ENCODE measurements around the gene RCSD1.
"Not testable (repeated sequence)": the region's sequence is repeated elsewhere in the genome, so short reads cannot be mapped to it uniquely, and the experiment has no call there.

RCSD1 gene

DNA sequence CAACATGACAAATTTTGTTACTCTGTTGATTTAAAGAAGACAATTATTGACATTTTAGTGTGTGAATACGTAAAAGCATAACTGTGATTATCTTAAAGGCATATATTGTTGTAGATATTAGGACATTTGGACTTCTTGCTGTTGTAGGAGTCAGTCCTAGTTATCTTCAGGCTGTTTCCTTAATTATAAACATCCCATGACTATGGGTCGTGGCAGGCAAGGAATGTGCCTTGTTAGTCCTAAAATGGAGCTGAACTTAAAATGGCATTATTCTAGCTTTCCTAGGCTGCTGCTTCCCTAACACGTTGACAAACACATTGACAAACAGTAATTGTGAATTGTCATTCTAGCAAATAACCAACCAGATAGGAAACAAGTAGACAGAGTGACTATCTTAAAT, 87.3 kb downstream of the RCSD1 start:
- no peak for DNase-seq

DNA sequence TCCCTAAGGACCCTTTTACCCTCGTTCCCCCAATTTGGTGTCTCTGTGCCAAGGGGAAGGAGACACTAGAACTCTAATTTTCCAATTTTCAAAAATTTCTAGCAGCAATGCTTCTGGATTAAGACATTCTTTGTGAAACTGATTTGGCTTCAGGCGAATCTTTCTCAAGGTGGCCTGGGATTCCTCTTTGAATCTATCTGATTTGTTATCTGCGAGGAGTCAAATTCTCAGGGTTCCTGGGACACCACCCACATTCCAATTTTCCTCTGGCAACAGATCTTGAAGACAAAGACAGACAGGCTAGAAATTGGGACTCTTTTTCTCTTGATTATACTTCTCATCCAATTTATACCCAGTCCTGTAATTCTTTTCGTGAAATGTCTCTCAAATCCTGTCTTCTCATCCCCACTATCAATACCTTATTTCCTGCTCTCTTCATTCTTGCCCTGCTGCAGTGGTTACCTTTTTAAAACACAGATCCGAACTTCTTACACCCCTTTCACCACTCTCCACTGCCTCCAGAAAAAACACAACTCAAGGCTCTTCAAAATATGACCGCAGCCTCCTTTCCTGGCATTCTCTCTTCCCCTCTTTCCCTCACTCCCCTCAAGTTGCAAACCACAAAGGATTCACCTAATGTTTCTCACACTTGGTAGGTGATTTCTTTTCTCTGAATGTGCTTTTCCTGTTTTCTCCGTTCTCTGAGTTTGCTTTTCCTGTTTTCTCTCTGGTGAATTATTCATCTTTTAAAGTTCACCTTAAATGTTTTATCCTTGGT, 89.1 kb downstream of the RCSD1 start:
- DNase-seq, result no peak

DNA sequence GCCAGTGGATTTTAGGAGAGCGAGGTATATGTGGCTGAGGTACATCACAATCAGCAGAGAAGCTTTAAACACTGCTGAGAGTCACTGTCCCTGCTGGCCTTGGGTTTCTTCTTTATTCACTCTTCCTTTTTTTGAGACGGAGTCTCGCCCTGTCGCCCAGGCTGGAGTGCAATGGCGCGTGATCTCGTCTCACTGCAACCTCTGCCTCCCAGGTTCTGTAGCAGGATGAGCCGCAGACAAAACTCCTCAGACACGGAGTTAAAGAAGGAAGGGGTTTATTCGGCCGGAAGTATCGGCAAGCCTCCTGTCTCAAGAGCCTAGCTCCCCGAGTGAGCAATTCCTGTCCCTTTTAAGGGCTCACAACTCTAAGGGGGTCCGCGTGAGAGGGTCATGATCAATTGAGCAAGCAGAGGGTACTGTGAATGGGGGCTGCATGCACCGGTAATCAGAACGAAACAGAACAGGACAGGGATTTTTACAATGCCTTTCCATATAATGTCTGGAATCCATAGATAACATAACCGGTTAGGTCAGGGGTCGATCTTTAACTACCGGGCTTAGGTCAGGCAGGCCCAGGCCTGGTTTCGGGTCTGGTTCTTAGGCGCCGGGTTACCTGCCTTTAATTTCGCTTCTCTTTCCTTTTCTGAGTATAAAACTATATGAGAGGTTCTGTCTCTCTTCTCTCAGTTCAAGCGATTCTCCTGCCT, 89.8 kb downstream of the RCSD1 start:
- DNase-seq, result not testable (repeated sequence)

DNA sequence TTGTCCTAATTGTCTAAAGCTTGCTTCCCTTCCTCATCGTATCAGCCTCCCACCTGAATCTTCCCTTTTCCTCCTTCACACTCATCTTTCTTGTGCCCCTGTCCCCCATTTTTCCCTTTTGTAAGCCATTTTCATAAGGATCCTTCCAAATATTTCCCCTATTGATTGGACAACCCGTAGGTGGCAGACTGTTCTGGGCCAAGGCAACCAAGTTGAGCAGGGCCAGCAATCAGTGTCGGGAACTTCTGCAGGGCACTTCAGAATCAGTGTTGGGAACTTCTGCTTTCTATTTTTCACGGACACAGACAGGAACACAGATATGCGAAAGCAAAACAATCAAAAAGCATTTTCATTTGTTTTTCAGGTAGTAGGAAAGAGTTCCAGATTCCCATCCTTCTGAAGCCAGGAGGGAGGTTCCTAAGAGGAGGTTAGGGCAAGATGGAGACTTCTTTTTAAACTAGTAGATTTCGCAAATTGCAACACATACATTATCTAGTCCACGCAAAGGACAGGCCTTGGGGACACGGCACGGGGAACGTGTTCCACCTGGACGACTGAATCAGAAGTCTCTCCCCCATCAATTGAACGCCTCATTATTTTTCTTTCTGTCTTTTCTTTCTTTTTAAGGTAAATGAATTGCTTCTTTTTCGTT, 91.1 kb downstream of the RCSD1 start:
- DNase-seq, result no peak

DNA sequence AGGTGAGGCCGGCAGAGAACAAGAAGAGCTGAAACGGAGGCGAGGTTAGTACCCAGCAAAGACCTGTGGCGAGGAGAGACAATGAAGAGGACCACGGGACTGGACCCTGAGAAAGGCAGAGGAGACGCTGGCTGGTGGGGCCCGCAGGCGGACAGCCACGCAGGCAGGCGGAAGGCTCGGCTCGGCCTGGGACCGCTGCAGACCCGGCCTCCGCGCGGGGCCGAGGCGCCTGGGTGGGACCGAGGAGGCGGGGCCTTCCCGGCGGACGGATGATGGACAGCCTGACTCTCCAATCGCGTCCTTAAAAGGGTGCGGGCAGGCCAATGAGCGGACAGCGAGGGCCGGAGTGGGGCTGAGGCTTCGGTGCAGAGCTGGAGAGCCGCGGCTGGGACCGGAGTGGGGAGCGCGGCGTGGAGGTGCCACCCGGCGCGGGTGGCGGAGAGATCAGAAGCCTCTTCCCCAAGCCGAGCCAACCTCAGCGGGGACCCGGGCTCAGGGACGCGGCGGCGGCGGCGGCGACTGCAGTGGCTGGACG, 91.7 kb downstream of the RCSD1 start, which contains the start of gene MPZL1:
Gene MPZL1 (plus strand): TSS at position 366 of the 535 bp plus-strand sequence. CDS start 170 bp downstream, outside the sequence.
- DNase-seq, result peak; percentile 90

DNA sequence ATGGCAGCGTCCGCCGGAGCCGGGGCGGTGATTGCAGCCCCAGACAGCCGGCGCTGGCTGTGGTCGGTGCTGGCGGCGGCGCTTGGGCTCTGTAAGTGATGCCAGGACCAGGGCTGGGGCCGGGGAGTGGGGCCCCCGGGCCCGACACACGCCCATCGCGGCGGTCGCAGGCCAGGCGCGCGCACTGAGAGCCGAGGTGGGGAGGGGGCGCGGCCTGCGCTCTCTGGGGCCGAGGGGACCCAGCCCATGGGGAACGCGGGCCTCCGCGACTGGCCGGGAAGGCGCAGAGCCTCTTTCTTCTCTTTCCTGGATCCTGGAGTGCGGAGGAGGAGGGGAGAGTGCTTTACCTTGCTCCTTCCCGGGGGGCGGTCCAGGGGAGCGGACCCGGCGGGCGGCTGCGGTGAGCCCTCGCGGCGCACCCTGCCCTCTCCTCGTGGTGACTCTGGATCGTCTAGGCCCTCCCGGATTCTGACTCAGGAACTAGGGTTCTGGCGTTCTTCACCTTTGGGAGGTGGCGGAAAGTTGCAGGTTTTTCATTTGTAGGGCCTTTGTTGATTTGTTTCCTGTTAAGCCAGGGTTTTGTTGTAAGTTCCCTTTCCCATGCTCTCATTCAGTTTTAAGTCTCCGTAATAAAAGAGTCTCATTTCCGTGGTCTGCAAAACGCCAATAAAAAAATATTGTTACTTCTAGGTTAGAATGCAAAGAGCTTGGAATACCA, 92.3 kb downstream of the RCSD1 start:
- no peak for DNase-seq

DNA sequence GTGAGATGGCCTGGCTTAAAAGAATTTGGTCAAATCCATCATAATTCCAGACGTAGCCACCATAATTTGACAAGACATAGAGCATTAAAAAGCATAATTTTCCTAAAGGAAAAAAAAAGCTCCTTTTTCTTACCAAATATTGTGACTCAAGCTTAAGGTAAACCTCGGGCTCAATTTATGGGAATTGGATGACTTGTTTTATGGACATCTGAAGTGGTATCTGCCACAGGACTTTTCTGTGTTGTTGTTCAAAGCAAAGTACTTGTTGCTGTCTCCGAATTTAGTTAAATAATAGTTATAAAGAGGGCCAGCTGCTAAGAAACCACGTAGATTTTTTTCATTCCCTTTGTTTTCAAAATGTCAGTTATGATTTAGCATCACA, 92.8 kb downstream of the RCSD1 start:
- no peak for DNase-seq

DNA sequence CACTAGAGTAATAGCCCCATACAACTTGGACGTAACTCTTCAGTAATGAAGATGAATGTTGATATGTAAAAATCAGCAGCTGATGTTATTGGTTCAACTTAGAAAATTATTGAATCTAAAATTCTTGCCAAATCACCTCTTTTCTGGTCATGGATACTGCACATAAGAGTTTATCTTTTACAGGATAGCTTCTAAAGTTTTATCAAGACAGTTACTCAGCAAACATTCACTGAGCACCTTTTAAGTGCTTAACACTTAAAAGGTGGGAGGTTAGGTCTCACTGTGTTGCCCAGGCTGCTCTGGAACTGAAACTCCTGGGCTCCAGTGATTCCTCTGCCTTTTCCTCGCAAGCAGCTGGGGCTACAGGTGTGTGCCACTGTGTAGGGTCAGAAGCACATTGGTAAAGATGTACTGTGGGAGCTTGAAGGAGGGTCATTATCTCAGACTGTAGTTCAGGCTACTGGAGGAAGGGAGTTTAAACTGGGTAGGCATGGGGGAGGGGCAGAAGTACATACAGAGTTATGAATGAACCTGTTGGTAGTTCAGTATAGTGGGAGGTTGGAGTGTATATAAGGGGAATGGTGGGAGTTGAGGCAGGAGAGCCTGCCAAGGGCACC, 93.8 kb downstream of the RCSD1 start:
- no peak for DNase-seq

DNA sequence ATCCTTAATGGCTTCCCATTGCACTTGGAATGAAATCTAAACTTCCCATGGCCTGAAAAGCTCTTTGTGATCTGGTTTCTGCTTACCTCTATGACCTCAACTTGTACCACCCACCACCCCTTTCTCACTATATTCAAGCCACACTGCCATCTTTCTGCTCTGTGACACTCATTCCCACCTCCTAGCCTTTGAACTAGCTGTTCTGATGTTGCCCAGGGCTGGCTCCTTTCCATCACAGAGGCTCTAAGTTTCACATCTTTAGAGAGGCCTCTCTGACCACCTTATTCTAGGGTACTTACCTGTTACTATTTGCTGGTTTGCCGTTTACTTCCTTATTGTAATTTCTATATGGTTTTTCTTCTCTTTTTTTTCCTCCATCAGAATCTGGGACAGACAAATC, 96.0 kb downstream of the RCSD1 start:
- no peak for DNase-seq

DNA sequence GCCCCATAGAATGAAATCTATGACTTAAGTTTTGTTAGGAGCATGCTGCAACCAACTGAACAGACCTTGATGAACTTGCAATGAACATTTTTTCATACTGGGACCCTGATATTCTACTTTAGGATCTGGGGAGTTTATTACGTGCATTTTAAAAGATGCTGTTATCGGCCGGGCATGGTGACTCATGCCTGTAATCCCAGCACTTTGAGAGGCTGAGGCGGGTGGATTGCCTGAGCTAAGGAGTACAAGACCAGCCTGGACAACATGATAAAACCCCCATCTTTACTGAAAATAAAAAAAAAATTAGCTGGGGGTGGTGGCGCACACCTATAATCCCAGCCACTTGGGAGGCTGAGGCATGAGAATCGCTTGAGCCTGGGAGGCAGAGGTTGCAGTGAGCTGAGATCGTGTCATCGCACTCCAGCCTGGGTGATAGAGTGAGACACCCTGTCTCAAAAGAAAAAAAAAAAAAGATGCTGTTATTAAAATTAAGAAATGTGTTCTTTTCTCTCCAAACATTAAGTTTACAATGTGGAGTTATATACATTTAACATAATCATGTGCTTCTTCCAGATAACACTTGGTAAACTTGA, 98.9 kb downstream of the RCSD1 start:
- no peak for DNase-seq

DNA sequence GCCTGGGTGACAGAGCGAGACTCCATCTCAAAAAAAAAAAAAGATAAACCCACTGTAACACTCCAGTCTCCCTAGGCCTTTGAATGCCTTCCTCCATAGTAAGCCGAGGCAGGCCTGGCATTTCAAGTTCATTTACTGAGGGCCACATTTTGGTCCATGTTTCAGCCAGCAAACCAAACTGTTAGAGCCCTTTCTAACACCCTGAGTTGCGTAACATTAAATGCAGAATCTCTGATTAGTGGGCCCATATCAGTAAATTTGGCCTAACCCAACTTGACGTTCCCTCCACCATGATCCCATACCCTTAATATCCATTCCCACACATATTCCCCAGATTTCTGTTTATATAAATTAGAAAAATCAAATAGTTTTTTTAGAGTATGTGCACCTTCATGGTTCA, 104.2 kb downstream of the RCSD1 start:
- DNase-seq, result no peak

DNA sequence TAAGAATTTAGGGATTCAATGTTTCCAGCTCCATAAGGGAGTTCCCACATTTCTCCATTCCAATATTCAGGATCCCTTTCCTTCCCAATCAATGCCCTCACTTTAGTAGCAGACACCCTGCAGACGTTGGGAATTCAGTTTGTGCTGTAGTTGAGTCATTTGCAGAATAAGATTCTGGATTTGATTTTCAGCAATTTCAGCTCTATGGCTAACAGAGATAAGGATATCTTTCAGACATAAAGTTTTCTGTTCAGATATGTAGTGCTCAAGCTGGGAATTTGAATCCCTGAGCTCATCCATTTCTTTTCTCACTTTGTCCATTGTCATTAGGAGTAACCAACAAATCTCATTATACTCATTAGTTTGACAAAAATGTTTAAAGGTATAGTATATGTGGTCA, 104.8 kb downstream of the RCSD1 start:
- no peak for DNase-seq

DNA sequence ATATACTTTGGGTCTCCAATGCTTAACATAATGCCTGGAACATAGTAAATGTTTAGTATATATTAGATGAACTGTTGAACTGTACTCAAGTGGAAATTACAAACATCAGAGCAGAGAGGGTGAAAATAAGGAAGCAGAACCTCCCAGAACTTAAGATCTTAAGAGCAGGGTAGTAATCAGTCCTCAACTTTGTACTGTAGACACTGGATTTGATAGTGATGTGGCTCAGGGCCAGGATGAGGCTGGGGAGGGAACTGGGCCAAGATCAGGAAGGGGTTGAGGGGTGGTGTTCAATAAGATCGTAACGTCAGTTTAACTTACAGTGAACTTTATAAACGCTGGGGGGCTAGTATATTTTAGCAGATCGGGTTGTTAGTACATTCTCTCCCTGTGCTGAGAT, 107.1 kb downstream of the RCSD1 start:
- DNase-seq, result no peak

DNA sequence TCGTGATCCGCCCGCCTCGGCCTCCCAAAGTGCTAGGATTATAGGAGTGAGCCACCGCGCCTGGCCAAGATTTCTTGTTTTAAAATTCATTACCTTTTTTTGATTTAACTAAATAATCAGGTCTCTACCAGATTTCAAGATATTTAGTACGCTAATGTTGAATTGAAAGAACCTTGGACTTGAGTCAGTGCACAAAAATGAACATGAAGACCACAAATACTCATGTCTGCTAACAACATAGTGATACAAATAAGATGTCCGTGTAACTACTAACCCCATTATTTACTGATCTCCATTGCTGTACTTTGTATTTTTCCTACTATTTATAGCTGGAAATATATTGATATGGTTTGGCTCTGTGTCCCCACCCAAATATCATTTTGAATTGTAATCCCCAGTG, 108.1 kb downstream of the RCSD1 start:
- no peak for DNase-seq

DNA sequence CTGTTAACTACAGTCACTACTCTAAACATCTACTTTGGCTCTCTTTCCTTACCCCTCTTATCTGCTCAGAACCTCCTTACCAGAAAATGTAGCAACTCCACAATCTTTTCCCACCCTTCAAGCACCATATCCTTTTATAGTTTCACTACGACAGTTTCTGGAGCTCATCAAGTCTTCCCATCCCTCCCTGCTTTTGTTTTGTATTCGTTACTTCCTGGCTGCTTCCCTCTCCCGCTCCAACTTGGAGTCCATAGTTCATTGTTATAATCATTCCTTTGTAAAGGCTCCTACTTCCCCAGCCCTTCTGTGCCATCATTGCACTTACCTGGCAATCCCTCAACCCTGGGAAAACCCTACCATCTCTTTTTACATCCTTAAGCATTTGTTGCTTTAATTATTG, 109.7 kb downstream of the RCSD1 start:
- no peak for DNase-seq

DNA sequence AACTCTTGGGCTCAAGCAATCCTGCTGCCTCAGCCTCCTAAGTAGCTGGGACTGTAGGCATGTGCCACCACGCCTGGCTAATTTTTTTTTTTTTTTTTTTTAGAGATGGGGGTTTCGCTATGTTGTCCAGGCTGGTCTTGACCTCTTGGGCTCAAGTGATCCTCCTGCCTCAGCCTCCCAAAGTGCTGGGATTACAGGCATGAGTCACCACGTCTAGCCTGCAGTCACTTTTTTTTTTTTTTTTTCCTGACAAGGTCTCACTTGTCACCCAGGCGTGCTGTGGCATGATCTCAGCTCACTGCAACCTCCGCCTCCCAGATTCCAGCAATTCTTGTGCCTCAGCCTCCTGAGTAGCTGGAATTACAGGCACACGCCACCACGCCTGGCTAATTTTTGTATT, 111.1 kb downstream of the RCSD1 start:
- DNase-seq, result not testable (repeated sequence)

DNA sequence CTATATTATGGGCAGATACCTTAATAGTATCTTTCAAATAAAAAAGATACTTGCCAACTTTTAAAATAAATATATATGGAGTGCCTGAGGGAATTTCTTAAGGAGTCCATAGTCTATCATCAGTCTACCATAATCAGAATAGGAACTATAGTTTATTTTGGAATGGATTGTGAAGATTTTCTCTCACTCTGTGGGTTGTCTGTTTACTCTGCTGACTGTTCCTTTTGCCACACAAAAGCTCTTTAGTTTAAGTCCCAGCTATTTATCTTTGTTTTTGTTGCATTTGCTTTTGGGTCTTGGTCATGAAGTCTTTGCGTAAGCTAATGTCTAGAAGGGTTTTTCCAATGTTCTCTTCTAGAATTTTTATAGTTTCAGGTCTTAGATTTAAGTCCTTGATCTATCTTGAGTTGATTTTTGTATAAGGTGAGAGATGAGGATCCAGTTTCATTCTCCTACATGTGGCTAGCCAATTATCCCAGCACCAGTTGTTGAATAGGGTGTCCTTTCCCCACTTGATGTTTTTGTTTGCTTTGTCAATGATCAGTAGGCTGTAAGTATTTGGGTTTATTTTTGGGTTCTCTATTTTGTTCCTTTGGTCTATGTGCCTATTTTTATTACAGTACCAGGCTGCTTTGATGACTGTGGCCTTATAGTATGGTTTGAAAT, 112.5 kb downstream of the RCSD1 start:
- DNase-seq, result not testable (repeated sequence)

DNA sequence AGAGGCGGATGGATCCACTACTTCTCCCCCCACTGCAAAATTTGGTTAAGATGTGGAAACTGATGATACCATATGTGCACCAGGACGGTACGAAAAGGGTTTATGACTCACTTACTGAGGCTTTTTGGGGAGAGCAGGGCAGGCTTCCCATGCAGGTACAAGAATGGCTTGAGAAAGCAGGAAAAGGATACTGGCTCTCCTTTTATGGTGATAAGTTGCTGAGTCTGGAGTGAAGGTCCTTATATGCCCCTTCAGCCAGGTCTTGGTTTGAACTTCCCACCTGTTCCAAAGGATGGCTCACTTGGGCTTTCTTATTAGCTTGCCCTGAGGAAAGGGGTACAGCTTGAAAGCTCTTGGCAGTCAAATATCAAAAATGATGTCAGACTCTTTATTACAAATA, 114.9 kb downstream of the RCSD1 start:
- no peak for DNase-seq

DNA sequence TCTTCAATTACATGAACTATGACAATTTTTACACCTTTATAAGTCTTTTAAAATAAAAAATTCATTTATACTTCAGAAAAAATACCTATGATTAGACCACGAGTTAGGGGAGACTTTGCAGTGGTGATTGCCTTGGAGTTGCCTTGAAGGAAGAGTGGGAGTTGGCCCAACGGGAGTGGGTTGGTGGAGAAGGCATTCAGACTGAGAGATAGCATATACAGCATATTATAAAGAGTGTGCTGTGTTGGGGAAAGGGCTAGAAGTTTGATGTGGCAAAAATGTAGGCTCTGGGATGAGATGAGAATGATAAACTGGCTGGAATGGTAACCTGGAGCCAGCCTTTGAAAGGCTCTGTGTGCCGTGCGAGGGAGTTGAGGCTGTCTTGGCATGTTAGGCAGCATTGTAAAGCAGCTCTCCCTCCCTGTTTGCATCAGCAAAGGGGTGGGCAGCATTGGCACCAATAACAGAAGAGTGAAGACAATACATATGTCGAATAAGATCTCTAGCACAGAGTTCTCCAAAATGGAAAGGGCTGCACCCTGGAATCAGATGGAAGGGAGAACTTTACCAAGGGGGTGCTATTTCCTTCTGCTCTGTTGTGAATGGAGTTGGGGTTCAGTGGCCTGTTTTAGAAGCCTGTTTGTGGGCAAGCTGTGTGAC, 116.1 kb downstream of the RCSD1 start:
- no peak for DNase-seq

DNA sequence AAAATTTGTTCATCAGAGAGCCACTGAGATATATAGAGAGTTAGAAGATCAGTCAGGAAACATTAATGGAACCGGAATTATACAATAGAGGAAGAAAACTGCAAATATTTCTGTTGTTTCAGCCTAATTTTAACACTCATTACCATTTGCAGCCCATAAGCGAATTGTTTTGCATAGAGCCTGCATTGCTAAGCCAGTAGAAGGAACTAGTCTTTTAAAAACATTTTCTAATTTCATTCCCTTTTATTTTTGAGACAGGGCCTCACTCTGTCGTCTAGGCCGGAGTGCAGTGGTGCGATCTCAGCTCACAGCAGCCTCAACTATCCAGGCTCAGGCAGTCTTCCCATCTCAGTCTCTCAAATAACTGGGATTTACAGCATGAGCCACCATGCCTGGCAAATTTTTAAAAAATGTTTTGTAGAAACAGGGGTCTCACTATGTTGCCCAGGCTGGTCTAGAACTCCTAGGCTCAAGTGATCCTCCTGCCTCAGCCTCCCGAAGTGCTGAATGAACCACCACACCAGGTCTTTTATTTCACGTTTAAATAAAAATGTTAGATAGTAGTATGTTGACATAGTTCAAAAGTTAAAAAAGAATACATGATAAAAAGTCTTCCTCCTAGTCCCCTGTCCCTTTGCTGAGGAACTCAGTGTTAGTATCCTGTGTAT, 117.1 kb downstream of the RCSD1 start:
- no peak for DNase-seq
